Activated CD4-positive, alpha-beta T cell treated with anti-CD3 and anti-CD28 coated beads, Interleukin-10, Interleukin-2, amounts not matched to agents 100 ng/mL and 50 ng/mL, durations not matched to agents 16 hours and 8 hours (primary cell): Measurements from ENCODE around the gene AMBRA1.

Experiments used
- DNase-seq: peaks from one replicate; pipeline ENCODE4 v3.0.0-alpha.2; 2020

The AMBRA1 gene, protein sequence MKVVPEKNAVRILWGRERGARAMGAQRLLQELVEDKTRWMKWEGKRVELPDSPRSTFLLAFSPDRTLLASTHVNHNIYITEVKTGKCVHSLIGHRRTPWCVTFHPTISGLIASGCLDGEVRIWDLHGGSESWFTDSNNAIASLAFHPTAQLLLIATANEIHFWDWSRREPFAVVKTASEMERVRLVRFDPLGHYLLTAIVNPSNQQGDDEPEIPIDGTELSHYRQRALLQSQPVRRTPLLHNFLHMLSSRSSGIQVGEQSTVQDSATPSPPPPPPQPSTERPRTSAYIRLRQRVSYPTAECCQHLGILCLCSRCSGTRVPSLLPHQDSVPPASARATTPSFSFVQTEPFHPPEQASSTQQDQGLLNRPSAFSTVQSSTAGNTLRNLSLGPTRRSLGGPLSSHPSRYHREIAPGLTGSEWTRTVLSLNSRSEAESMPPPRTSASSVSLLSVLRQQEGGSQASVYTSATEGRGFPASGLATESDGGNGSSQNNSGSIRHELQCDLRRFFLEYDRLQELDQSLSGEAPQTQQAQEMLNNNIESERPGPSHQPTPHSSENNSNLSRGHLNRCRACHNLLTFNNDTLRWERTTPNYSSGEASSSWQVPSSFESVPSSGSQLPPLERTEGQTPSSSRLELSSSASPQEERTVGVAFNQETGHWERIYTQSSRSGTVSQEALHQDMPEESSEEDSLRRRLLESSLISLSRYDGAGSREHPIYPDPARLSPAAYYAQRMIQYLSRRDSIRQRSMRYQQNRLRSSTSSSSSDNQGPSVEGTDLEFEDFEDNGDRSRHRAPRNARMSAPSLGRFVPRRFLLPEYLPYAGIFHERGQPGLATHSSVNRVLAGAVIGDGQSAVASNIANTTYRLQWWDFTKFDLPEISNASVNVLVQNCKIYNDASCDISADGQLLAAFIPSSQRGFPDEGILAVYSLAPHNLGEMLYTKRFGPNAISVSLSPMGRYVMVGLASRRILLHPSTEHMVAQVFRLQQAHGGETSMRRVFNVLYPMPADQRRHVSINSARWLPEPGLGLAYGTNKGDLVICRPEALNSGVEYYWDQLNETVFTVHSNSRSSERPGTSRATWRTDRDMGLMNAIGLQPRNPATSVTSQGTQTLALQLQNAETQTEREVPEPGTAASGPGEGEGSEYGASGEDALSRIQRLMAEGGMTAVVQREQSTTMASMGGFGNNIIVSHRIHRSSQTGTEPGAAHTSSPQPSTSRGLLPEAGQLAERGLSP (N-terminal part only)

DNA sequence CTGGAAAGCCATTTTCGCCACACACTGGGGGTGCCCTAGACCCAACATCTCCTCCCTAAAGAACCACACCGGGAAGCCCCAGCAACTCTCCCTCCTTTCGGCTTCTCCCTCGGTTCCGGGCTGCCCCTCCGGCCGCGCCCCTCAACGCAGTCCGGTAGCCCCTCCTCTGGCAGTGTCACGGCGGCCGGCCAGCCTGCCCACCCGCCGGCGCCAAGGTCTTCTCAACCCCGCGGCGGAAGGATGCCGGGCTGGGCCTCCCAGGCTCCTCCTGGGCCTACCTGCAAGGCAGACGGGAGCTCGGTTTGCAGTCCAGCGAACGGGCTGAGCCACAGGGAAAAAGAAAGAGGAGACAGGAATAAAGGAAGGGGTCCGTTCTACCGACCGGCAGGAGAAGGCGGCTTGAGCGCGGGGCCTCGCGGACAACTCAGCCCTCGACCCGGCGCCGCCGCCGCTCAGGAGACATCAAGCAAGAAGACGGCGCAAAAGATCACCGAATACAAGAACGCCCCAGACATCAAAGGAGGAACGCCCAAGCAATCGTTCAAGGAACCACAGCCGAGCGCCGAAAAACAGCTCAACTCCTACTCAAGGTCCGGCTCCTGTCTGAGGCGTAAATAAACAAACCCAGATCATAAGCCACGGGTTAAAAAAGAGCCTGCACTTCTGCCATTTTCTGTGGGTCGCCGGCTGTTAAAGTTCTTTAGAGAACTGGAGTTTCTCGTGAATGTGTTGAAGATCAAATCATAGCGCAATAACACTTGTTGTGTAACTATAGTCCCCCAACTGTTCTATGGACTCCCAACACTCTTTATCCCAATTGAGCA is at the start of gene AMBRA1:
TSS of gene AMBRA1 (minus strand) at position 474 of the 824 bp plus-strand sequence. CDS start 45,643 bp downstream, outside the sequence.
- peak; percentile 89 for DNase-seq

DNA sequence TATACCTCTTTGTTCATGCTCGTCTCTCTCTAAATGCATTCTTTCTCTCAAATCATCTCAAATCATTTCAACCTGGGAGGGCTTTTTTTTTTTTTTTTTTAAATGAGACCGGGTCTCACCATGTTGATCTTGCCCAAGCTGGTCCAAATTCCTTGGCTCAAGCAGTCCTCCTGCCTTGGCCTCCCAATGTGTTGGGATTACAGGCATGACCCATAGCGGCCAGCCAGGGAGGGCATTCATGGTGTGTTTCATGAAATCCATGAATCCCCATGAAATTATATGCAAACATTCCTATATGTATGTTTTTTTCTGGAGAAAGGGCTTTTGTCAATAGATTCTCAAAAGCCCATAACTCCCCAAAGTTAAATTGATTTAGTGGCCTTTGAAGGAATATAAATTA is 49.7 kb upstream of the AMBRA1 start:
- no peak for DNase-seq

DNA sequence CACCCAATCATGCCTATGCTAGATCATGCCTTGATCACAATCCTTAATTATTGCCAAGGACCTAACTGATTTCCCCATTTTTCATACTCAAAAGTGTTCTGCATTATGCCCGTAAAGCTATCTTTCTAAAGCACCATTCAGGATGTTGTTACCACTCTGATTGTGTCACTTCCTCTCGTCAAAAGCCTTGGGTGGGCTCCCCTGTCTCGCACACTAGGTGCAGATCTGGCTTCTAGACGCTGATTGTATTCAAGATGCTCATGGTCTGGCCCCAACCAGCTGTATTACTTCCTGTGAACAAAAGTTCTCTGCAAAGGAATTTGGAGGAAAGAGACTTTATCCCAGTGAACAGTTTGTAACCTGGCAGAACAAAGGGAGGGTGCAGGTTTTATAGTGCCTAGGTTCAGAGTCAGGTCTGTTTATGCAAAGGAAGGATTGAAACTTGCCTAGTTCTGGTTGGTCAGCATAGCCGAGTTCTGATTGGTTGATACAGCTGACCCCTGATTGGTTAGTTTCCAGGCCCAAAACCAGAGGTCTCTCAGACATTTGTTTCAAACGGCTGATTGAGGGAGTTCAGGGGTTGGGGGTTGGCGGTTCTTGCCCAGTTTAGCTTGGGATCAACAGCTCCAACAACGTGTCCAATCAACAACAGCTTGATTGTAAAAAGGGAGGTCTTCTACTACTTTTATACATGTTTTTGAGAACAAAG is 49.0 kb upstream of the AMBRA1 start:
- DNase-seq: no peak

DNA sequence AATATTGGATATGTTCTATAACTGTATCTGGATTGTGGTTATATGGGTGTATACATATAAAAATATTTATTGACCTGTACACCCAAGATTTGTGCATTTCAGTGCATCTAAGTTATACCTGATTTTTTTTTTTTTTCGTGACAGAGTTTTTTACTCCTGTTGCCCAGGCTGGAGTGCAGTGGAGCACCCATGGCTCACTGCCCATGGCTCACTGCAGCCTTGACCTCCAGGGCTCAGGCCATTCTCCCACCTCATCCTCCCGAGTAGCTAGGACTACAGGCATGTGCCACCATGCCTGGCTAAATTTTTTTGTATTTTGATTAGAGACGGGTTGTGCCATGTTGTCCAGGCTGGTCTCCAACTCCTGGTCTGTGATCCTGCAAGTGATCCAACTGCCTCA is 47.8 kb upstream of the AMBRA1 start:
- no peak for DNase-seq

DNA sequence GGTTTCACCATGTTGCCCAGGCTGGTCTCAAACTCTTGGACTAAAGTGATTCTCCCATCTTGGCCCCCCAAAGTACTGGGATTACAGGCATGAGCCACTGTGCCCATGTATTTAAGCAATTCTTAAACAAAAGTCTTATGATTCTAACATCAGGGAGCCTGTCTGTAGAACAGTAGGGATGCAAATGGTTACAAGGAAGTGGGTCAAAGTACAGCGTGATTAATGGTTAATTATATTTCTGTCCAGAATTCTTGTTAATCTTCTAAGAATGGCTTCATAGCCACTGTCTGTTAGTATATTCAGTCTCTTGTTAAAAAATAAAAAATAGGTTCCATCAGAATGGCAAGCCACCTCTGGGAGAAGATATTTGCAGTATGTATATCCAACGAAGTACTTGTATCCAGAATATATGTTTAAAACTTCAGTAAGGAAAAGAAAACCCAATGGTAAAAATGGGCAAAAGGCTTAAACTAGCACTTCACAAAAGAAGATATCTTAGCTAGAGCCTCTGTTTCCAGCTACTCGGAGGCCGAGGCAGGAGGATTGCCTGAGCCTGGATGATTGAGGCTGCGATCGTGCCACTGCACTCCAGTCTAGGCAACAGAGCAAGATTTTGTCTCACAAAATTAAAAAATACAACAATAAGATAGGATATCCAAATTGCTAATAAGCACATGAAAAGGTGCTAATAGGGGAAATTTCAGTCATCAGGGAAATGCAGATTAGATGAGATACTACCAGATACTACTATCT is 46.4 kb upstream of the AMBRA1 start:
- DNase-seq: no peak

DNA sequence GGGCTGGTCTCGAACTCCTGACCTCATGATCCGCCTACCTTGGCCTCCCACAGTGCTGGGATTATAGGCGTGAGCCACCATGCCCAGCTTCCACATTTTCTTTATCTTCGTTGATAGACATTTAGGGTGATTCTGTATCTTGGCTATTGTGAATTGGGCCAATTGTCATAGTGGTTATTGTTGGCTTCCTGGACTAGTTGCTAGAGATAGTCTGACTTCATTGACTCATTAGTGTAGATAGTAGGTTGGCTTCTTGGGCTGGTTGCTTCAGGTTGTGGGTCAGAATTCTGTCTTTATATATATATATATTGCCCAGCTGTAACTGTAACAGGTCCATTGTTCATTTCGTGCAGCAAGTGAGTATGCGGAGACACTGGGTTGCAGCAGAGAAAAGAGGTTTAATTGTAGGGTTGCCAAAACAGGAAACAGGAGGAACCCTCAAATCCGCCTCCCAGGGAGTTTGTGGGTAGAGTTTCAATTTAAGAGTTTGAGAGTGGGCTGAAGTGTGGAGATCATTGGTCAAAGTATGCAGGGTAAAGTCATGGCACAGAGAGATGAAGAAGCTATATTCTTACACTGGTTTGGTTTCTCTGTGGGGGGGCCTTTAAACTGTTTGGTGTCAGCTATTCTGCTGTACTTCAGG is 45.5 kb upstream of the AMBRA1 start:
- no peak for DNase-seq

DNA sequence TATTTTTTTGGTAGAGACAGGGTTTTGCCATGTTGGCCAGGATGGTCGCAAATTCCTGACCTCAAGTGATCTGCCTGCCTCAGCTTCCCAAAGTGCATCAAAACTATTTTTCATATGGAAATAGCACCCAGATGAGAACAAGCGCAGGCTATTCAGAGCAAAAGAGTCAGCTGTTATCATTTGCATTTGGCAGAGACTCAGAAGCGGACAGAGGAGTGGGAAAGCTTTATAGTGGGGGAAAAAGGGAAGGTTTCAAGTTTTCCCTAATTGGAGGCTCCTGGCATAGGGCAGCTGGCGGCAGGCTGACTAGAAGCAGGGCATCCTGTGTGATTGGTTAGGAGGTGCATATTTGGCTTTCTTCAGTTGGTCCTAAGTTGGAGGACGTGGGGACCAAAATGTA is 43.7 kb upstream of the AMBRA1 start:
- DNase-seq: no peak

DNA sequence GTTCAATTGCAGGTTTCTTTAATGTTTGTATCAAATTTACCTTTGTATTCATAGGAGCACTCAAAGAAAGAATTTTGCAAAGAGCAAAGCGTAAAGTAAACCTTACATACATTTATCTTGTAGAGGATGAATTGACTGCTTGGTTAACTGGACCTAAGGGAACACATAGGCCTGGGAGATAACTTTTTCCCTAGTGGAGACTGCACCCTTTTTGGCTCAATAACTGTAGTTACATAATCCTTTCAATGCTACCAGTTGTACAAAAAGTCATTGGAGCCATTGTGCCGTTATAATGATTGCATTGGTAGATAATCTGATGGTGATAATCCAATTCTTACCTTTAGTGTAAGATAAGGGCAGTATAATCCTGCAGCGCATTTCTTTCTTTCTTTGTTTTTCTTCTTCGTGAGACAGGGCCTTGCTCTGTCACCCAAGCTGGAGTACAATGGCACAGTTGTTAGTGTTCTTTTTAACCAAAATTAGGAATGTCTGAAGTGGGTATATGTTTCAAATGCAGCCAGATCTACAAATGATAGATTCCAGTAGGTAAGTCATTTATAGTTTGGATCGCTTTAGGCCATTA is 41.8 kb upstream of the AMBRA1 start:
- DNase-seq: no peak

DNA sequence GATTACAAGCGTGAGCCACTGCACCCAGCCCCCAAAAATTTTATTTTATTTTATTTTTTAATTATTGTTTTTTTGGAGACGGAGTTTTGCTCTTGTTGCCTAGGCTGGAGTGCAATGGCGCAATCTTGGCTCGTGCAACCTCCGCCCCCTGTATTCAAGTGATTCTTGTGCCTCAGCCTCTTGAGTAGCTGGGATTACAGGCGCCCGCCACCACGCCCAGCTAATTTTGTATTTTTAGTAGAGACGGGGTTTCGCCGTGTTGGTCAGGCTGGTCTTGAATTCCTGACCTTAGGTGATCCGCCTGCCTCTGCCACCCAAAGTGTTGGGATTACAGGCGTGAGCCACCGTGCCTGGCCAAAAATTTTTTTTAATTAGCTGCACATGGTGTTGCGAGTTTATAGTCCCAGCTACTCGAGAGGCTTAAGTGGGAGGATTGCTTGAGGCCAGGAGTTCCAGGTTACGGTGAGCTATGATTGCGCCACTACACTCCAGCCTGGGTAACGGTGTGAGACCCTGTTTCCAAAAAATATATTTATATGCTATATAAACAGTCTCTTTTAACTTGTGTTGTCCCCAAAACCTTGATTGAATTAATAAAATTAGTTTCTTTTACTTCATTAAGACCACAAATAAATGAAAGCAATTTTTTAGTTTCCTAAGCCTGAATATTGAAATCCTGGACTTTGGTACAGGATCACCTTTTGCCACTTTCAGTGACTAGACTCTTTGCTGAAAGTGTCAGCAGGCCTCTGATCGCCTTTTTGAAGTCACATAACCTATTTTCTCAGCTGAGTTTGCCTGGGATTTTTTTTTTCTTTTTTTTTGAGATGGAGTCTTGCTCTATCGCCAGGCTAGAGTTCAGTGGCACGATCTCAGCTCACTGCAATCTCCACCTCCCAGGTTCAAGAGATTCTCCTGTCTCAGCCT is 39.7 kb upstream of the AMBRA1 start:
- no peak for DNase-seq

DNA sequence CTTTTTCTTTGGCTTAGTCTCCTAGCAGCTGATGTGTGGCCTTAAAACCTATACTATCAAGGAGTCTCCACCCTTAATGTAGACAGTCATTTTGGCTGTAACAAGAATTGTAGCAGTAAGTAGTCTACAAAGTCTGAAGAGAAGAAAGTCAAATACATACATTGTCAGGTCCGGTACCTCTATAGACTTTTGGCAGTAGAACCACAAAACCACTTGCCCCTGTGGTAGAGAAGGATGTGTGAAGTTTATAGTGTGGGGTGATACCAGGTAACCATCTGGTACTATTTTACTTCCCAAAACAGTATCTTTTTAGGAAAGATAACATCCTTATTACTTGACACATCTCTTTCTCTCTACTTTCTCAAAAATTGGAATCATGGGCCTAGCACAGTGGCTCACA is 38.7 kb upstream of the AMBRA1 start:
- no peak for DNase-seq

DNA sequence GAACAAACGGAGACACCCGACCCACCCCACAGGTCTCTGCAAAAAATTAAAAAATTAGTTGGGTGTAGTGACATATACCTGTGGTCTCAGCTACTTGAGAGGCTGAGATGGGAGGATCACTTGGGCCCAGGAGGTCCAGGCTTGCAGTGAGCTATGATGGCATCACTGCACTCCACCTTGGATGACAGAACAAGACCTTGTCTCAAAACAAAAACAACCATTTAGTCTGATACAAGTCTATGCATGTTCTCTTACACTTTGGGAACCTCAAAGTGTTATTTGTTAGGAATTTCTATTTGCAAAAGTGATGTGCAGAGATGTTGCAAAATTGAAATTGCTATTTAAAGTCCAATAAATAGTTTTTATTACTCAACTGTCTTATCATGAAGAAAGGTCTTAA is 37.9 kb upstream of the AMBRA1 start:
- DNase-seq: no peak

DNA sequence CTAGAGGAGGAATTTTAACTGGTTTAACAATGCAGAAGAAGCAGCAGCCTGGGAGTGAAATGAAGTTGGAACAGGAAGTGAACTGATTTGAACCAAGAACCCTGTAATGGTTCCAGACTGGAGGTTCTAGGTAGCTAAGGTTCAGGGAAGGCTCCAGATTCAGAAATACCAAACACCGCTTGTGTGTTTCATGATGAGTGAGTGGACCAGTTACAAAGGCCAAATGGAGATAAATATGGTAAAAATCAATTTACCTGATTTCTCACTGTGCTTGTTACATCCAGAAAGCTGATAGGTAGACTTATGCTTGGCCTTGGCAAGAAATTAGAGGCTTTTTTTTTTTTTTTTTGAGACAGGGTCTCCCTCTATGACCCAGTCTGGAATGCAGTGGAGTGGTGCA is 36.4 kb upstream of the AMBRA1 start:
- no peak for DNase-seq

DNA sequence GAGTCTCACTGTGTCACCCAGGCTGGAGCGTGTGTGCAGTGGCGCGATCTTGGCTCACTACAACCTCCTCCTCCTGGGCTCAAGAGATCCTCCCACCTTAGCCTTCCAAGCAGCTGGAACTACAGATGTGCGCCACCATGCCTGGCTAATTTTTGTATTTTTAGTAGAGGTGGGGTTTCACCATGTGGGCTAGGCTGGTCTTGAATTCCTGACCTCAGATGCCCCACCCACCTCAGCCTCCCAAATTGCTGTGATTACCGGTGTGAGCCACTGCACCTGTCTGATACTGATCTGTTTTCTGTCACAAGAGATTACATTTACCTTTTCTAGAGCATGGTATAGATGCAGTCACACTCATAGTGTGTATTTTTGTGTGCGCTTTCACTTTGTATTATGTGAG is 35.1 kb upstream of the AMBRA1 start:
- DNase-seq: no peak

DNA sequence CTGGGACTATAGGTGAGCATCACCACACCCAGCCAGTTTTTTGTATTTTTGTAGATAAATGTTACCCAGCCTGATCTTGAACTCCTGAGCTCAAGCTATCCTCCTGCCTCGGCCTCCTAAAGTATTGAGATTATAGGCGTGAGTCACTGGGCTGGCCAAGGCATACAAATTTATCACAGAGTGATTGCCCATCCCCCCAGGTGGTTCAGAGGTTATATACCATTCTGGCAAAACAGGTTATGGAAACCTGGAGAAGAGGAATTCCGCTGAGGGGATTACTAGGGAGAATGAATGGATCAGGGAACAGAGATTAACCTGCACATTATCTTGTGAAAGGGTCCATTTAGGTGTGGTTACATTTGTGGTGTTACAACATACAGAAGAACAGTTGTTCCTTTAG is 31.6 kb upstream of the AMBRA1 start:
- no peak for DNase-seq

DNA sequence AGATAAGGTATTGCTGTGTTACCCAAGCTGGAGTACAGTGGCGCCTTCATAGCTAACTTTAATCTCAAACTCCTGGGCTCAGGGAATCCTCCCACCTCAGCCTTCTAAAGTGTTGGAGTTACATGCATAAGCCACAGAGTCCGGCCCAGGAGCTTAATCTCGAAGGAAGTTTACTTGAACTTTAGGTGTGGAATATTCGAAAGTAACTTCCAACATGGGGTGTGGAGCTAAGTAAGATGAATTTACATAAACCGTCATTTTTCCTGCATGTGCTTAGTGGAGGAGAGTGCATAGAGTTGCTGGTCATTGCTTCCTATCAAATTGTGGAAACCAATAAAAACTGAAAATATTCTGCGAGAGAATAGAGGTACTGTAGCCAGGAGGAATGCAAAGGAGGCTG is 25.0 kb upstream of the AMBRA1 start:
- no peak for DNase-seq

DNA sequence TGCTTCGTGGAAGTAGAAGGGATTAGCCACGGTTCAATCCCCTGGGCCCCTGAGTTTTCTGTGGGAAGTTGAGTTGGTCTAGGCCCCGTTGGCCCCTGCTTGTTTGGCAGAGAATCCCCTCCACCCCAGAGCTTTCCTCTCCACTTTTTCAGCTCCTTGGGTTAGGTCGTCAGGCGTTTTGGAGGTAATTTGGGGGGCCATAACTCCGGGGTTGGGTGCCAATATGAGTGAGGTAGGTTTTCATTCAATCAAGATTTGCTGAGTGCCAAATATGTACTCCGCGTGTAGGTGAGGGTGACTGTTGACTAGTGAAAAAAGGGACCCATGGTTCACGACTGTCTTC is 24.1 kb upstream of the AMBRA1 start:
- DNase-seq: no peak

DNA sequence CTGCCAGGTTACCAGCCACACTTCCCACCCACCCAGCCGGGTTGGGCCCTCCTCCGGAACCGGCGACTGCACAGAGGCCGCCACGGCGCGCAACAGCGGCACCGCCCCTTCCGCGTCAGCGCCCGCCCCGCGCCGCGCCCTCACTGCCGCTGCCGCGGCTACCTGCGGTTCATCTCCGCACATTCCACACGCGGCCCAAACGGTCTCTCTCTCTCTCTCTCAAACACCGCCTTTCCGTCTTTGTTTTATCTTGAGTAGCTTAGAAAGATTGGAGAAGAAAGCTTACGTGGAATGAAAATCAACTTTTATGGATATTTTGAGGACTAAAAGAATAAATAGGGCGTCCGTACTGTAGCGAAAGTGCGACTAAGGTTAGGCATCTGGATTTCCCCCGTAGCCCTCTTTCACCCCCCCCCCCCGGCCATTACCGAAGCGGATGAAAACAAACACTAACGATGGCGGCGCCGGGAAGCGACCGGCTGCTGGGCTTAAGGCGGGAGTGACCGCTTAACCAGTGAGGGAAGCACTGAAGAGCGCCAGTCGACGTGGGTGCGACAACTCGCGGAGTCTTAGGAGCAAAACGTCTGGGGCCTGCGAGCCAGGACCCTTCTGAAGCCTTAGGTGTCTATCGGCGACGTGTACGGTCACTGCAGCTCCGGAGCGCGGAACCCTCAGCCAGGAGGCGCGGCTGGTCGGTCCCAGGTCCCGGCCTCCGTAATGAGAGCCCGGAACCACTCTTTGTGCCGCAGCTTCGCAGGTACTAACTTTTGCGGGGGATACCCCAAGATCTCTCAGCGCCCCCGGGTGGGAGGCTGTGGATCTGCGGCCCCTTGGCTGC is 23.5 kb upstream of the AMBRA1 start, which contains the start of the genes ATG13 and HARBI1:
TSS of gene ATG13 (plus strand) at position 420 of the 838 bp plus-strand sequence. CDS start 26,739 bp downstream, outside the sequence.
TSS of gene HARBI1 (minus strand) at position 94 of the 838 bp plus-strand sequence. CDS start 990 bp downstream, outside the sequence.
- peak; percentile 94 for DNase-seq
